IMR-90 (cell line): Measurements from ENCODE around the gene CATSPER3. TPM values are rescaled to one million over a fixed set of nuclear protein-coding genes. Genes with fewer than 3 reads are reported as not detected.

Experiments used
- ATAC-seq: fragments of 200-7000 bp; cut with Tn5 transposase; 2 replicates; pipeline ENCODE4 v1.9.1; 2020; ENCODE audit warnings: low read depth, mild to moderate bottlenecking, moderate library complexity
- BruUV-seq: library from RNA; stranded (reverse); fragments of 400-500 nt; replicated peaks from 2 replicates; lab custom pipeline; 2021; lab: Mats Ljungman, UMichigan
- CTCF ChIA-PET: fragments of 300-600 bp; formaldehyde crosslinking; extraction: SDS; loops from one replicate; lab custom pipeline; 2021; ENCODE audit warnings: antibody characterized with exemption; lab: Yijun Ruan, JAX
- POLR2A ChIA-PET: fragments of 300-600 bp; sonication (Branson Sonifier 250); formaldehyde crosslinking; loops from one replicate; lab custom pipeline; 2022; ENCODE audit warnings: antibody characterized with exemption; ENCODE audit not compliant: unreplicated experiment; lab: Charles Lee
- DNase-seq: peaks from one replicate; pipeline ENCODE4 v3.0.0; 2013
- H2AFZ ChIP-seq: replicated peaks from 2 replicates; pipeline ENCODE3; 2013; ENCODE audit warnings: low read length, mild to moderate bottlenecking; ENCODE audit not compliant: poor library complexity
- H2AK5ac ChIP-seq: 2 replicates; pipeline ENCODE4 v1.6.1; 2013; ENCODE audit warnings: low read depth, low read length, inconsistent platforms
- H2AK9ac ChIP-seq: replicated peaks from 2 replicates; pipeline ENCODE3; 2013; ENCODE audit warnings: mild to moderate bottlenecking, low read depth, low read length, moderate library complexity; ENCODE audit not compliant: poor library complexity
- H2BK120ac ChIP-seq: 2 replicates; pipeline ENCODE4 v1.6.1; 2013; ENCODE audit warnings: low read depth, low read length, inconsistent platforms
- H2BK15ac ChIP-seq: 3 replicates; pipeline ENCODE4 v1.6.1; 2013; ENCODE audit warnings: low read depth, low read length, inconsistent platforms
- H2BK20ac ChIP-seq: 2 replicates; pipeline ENCODE4 v1.6.1; 2013; ENCODE audit warnings: low read depth, mild to moderate bottlenecking, inconsistent platforms, low read length, moderate library complexity
- H2BK5ac ChIP-seq: 2 replicates; pipeline ENCODE4 v1.6.1; 2013; ENCODE audit warnings: mild to moderate bottlenecking, low read depth, low read length, inconsistent platforms; ENCODE audit not compliant: poor library complexity, severe bottlenecking
- H3K14ac ChIP-seq: replicated peaks from 2 replicates; pipeline ENCODE4 v1.6.1; 2013; ENCODE audit warnings: low read depth, low read length, inconsistent platforms
- H3K18ac ChIP-seq: 2 replicates; pipeline ENCODE4 v1.6.1; 2013; ENCODE audit warnings: low read depth, low read length, control low read depth
- H3K23ac ChIP-seq: 2 replicates; pipeline ENCODE4 v1.6.1; 2013; ENCODE audit warnings: low read depth, low read length, inconsistent platforms
- H3K27ac ChIP-seq: 2 replicates; pipeline ENCODE4 v1.5.1; 2013; ENCODE audit warnings: mild to moderate bottlenecking, control low read depth, low read length; ENCODE audit not compliant: insufficient read depth
- H3K27me3 ChIP-seq: 2 replicates; pipeline ENCODE4 v1.6.1; 2013; ENCODE audit warnings: low read length; ENCODE audit not compliant: control insufficient read depth, insufficient read depth
- H3K36me3 ChIP-seq: 2 replicates; pipeline ENCODE4 v1.6.1; 2013; ENCODE audit warnings: low read length, mixed read lengths; ENCODE audit not compliant: control insufficient read depth, insufficient read depth
- H3K4ac ChIP-seq: 2 replicates; pipeline ENCODE4 v1.6.1; 2013; ENCODE audit warnings: low read depth, low read length, inconsistent platforms
- H3K4me1 ChIP-seq: 2 replicates; pipeline ENCODE4 v1.6.1; 2013; ENCODE audit warnings: low read length, mixed read lengths; ENCODE audit not compliant: control insufficient read depth, insufficient read depth
- H3K4me2 ChIP-seq: 2 replicates; pipeline ENCODE4 v1.6.1; 2013; ENCODE audit warnings: low read depth, mild to moderate bottlenecking, control low read depth, low read length, moderate library complexity
- H3K4me3 ChIP-seq: 2 replicates; pipeline ENCODE4 v1.5.1; 2013; ENCODE audit warnings: low read depth, mild to moderate bottlenecking, control low read depth, low read length, moderate library complexity; ENCODE audit not compliant: insufficient read depth
- H3K56ac ChIP-seq: 2 replicates; pipeline ENCODE4 v1.6.1; 2013; ENCODE audit warnings: low read length, inconsistent platforms; ENCODE audit not compliant: insufficient read depth; ENCODE audit errors: extremely low read depth
- H3K79me1 ChIP-seq, 2 experiments: 2 replicates each; pipeline ENCODE4 v1.6.1; 2013; ENCODE audit warnings: low read length in 2 of 2, inconsistent platforms in 1 of 2, low read depth in 1 of 2
- H3K9ac ChIP-seq: 2 replicates; pipeline ENCODE4 v1.6.1; 2013; ENCODE audit warnings: low read depth, low read length, control low read depth
- H3K9me1 ChIP-seq: 2 replicates; pipeline ENCODE4 v1.6.1; 2013; ENCODE audit warnings: low read length, inconsistent platforms; ENCODE audit not compliant: insufficient read depth
- H3K9me3 ChIP-seq: 2 replicates; pipeline ENCODE4 v1.6.1; 2013; ENCODE audit warnings: low read length; ENCODE audit not compliant: control insufficient read depth, insufficient read depth
- H4K20me1 ChIP-seq: 2 replicates; pipeline ENCODE4 v1.6.1; 2013; ENCODE audit warnings: low read length, inconsistent platforms; ENCODE audit not compliant: insufficient read depth
- H4K5ac ChIP-seq: 2 replicates; pipeline ENCODE4 v1.6.1; 2013; ENCODE audit warnings: mild to moderate bottlenecking, low read depth, low read length, control low read depth
- H4K8ac ChIP-seq, 2 experiments: 2 replicates each; pipeline ENCODE4 v1.6.1; 2013; ENCODE audit warnings: low read depth in 2 of 2, low read length in 2 of 2, control low read depth in 1 of 2, inconsistent platforms in 1 of 2
- H4K91ac ChIP-seq: 2 replicates; pipeline ENCODE4 v1.6.1; 2013; ENCODE audit warnings: low read depth, low read length, inconsistent platforms; ENCODE audit not compliant: insufficient read depth
- BHLHE40 ChIP-seq: fragments of 150-350 bp; IDR thresholded peaks from 2 replicates; pipeline ENCODE4 v1.6.1; 2016; ENCODE audit warnings: mild to moderate bottlenecking, low read depth, low read length
- CEBPB ChIP-seq: IDR thresholded peaks from 2 replicates; pipeline ENCODE4 v1.6.1; 2012; ENCODE audit warnings: low read depth, low read length, improper control_type of control experiment
- CHD1 ChIP-seq: IDR thresholded peaks from 2 replicates; pipeline ENCODE4 v1.6.1; 2012; ENCODE audit warnings: low read depth, low read length, improper control_type of control experiment
- FOS ChIP-seq: fragments of 150-350 bp; IDR thresholded peaks from 2 replicates; pipeline ENCODE4 v1.6.1; 2016; ENCODE audit warnings: low read depth, low read length
- MAZ ChIP-seq: IDR thresholded peaks from 2 replicates; pipeline ENCODE4 v1.6.1; 2012; ENCODE audit warnings: low read depth, mild to moderate bottlenecking, low read length, improper control_type of control experiment, moderate library complexity, borderline replicate concordance
- MXI1 ChIP-seq: IDR thresholded peaks from 2 replicates; pipeline ENCODE4 v1.6.1; 2012; ENCODE audit warnings: low read depth, mild to moderate bottlenecking, low read length, moderate library complexity, borderline replicate concordance
- NFE2L2 ChIP-seq: fragments of 150-350 bp; IDR thresholded peaks from 2 replicates; pipeline ENCODE4 v1.6.1; 2016; ENCODE audit warnings: low read depth, mild to moderate bottlenecking, low read length
- RAD21 ChIP-seq: IDR thresholded peaks from 2 replicates; pipeline ENCODE4 v1.6.1; 2012; ENCODE audit warnings: low read length, improper control_type of control experiment
- RCOR1 ChIP-seq: IDR thresholded peaks from 2 replicates; pipeline ENCODE4 v1.6.1; 2012; ENCODE audit warnings: mild to moderate bottlenecking, low read length, improper control_type of control experiment; ENCODE audit not compliant: insufficient replicate concordance
- SMC3 ChIP-seq: fragments of 150-350 bp; IDR thresholded peaks from 2 replicates; pipeline ENCODE4 v1.6.1; 2016; ENCODE audit warnings: low read depth, mild to moderate bottlenecking, antibody characterized with exemption, low read length, moderate library complexity
- WGBS, 2 experiments: methylation state at CpG; one replicate each; pipeline versions ENCODE4 v1.1.5 to v1.1.7; 2013; ENCODE audit warnings: missing lambda C conversion rate in 2 of 2; ENCODE audit not compliant: insufficient read length in 1 of 2; ENCODE audit errors: extremely low coverage in 2 of 2; 5-methylcytosine and 5-hydroxymethylcytosine counted together
- dilution Hi-C: fragments of 300-500 bp; cut with HindIII; formaldehyde crosslinking; loops from one replicate; pipeline ENCODE4 v1.14.3; 2018; ENCODE audit warnings: low sequenced_read_pairs; ENCODE audit not compliant: unreplicated experiment
- in situ Hi-C: fragments of 300-500 bp; cut with MboI; formaldehyde crosslinking; loops from 3 replicates; pipeline ENCODE4 v1.14.3; 2019; ENCODE audit warnings: low sequenced_read_pairs, inconsistent platforms, mixed read lengths
- intact Hi-C: fragments of 100-400 bp; cut with micrococcal nuclease; formaldehyde crosslinking; loops from 2 replicates; pipeline ENCODE4 v1.10.0; 2022
- polyA plus RNA-seq, 3 experiments: library from polyadenylated mRNA; depleted of rRNA; stranded (reverse); fragments of >200 nt; gene quantifications; 2 replicates each; pipeline ENCODE4 v1.2.3, GENCODE V29; 2012; ENCODE audit warnings: low replicate concordance in 1 of 3
- total RNA-seq: library from RNA; depleted of rRNA; stranded (reverse); fragments of >200 nt; gene quantifications from 2 replicates; pipeline ENCODE4 v1.2.3, GENCODE V29; 2012
- TF ChIP-seq, protein P1 (sequence below): fragments of 150-350 bp; IDR thresholded peaks from 2 replicates; pipeline ENCODE4 v1.6.1; 2016; ENCODE audit warnings: low read depth, mild to moderate bottlenecking, low read length, moderate library complexity, borderline replicate concordance
- TF ChIP-seq, protein P2 (sequence below): conservative IDR thresholded peaks from 2 replicates; pipeline ENCODE4 v1.5.1; 2012; ENCODE audit warnings: mild to moderate bottlenecking, low read depth, low read length, improper control_type of control experiment

The CATSPER3 gene
- total and polyA plus RNA-seq, 2 of the 4 experiments (the other 2 are of a cell fraction) = under 0.01 to 0.12 TPM

DNA sequence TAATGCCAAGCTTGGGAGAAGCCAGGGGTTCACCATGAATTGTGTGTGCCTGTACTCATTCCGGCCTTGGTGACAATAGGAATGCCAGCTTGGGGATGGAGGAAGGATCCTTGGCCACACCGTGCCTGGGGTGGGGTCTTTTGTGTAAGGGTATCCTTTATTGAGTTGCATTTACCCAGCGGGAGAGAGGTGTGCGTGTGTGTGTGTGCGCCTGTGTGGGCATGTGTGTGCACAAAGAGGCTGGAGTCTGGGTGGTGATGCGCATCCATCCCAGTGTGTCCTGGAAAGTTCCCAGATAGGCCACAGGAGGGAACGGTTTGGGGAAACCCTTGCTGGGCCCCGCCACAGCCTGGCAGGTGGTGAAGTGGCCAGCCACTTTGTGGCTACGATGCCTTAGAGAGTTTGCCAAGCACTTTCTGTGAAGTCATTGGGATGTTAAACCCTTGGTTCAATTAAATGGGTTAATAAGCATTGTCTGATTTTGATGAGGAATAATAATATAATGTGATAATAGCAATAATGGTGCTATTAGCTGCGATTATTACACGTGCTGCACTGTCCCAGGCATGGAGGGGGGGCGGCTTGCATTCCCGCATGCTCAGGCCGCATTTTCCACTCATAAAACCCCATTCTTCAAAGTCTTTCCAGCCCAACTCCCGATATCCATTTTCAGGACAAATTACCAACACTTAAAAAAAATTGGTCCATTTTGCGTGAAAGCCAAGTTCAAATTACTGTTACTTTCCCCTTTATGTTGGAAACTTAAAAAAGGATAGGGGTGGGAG is 52.6 kb downstream of the CATSPER3 start:
- POLR2A ChIA-PET = no interaction called here
- ATAC-seq = no peak

More for the DNA sequence above, 52.6 kb downstream of the CATSPER3 start:
- CTCF ChIA-PET = no interaction called here
- Histone ChIP-seq H4K20me1 (peaks cover 12% of the 10 kb centered on the region), H3K79me1 (peaks cover under 1 to 19% of the 10 kb centered on the region in 2 experiments), H3K18ac (no peak overlapping the region), H3K27me3 (no peaks in the 10 kb centered on the region), H4K91ac (no peak overlapping the region), H2BK5ac (no peak overlapping the region), H2AK9ac (no peak overlapping the region), H3K4me1 (no peaks in the 10 kb centered on the region; the same call in 1 of the 2 replicates), H2BK15ac (no peak overlapping the region), H3K4me2 (no peak overlapping the region), H3K56ac (no peak overlapping the region), H3K9me1 (0 out of 2 replicates have a peak, but pooled peaks cover under 1% of the 10 kb centered on the region), H2AK5ac (no peak overlapping the region), H3K27ac (no peak overlapping the region), H4K5ac (no peak overlapping the region), H3K4ac (no peak overlapping the region), H3K23ac (no peak overlapping the region), H3K14ac (no peak overlapping the region), H2AFZ (no peak overlapping the region), H3K4me3 (no peak overlapping the region), H2BK20ac (no peak overlapping the region), H2BK120ac (no peak overlapping the region), H4K8ac (no peak overlapping the region), H3K36me3 (peaks cover 8% of the 10 kb centered on the region; the same call in 1 of the 2 replicates), H3K9ac (no peak overlapping the region), H3K9me3 (no peaks in the 10 kb centered on the region)
- TF ChIP-seq CHD1 (no peak), BHLHE40 (no peak), MAZ (no peak), CEBPB (no peak), MXI1 (no peak), RCOR1 (no peak), SMC3 (no peak), RAD21 (no peak), FOS (no peak), NFE2L2 (no peak)
- TF ChIP-seq, protein P1, sequence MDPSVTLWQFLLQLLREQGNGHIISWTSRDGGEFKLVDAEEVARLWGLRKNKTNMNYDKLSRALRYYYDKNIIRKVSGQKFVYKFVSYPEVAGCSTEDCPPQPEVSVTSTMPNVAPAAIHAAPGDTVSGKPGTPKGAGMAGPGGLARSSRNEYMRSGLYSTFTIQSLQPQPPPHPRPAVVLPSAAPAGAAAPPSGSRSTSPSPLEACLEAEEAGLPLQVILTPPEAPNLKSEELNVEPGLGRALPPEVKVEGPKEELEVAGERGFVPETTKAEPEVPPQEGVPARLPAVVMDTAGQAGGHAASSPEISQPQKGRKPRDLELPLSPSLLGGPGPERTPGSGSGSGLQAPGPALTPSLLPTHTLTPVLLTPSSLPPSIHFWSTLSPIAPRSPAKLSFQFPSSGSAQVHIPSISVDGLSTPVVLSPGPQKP = no peak
- TF ChIP-seq, protein P2, sequence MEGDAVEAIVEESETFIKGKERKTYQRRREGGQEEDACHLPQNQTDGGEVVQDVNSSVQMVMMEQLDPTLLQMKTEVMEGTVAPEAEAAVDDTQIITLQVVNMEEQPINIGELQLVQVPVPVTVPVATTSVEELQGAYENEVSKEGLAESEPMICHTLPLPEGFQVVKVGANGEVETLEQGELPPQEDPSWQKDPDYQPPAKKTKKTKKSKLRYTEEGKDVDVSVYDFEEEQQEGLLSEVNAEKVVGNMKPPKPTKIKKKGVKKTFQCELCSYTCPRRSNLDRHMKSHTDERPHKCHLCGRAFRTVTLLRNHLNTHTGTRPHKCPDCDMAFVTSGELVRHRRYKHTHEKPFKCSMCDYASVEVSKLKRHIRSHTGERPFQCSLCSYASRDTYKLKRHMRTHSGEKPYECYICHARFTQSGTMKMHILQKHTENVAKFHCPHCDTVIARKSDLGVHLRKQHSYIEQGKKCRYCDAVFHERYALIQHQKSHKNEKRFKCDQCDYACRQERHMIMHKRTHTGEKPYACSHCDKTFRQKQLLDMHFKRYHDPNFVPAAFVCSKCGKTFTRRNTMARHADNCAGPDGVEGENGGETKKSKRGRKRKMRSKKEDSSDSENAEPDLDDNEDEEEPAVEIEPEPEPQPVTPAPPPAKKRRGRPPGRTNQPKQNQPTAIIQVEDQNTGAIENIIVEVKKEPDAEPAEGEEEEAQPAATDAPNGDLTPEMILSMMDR = no peak
- WGBS, 2 experiments = 60% methylated on average over 3 of the region's 16 CpGs; no CpG with 5 or more reads in 1 of the 2 experiments
- no TSS peak for BruUV-seq
- in situ Hi-C loops = no loop called here
- intact Hi-C loops = no loop called here
- dilution Hi-C loops = no loop called here
- DNase-seq = no peak
